Neutrophil (primary cell): ENCODE results near the gene NHEJ1.

Source experiments
- H3K27ac ChIP-seq: fragments of 200-600 bp; sonication (generic); 2 replicates; pipeline ENCODE4 v1.5.1; 2016; ENCODE audit warnings: mild to moderate bottlenecking, moderate library complexity
- H3K27me3 ChIP-seq: fragments of 200-600 bp; sonication (generic); 2 replicates; pipeline ENCODE4 v1.6.0; 2016; ENCODE audit warnings: mild to moderate bottlenecking
- H3K36me3 ChIP-seq: fragments of 200-600 bp; sonication (generic); 2 replicates; pipeline ENCODE4 v1.5.1; 2017
- H3K4me1 ChIP-seq, 2 experiments: fragments of 200-600 bp in 1 of 2; sonication (generic) in 1 of 2; 1 replicate in 1 of 2; 2 replicates in 1 of 2; pipeline versions ENCODE4 v1.5.1 to v1.6.1; 2013 to 2016; ENCODE audit warnings: low read depth in 1 of 2, low read length in 1 of 2, mild to moderate bottlenecking in 1 of 2, moderate library complexity in 1 of 2; ENCODE audit not compliant: control insufficient read depth in 1 of 2, insufficient read depth in 1 of 2
- H3K4me3 ChIP-seq, 2 experiments: fragments of 200-600 bp in 1 of 2; sonication (generic) in 1 of 2; 1 replicate in 1 of 2; 2 replicates in 1 of 2; pipeline ENCODE4 v1.5.1; 2013 to 2016; ENCODE audit warnings: low read depth in 1 of 2, low read length in 1 of 2, mild to moderate bottlenecking in 1 of 2, moderate library complexity in 1 of 2
- H3K9me3 ChIP-seq: fragments of 200-600 bp; sonication (generic); 2 replicates; pipeline ENCODE4 v1.5.1; 2016
- CTCF ChIP-seq: fragments of 200-600 bp; sonication (generic); IDR thresholded peaks from 2 replicates; pipeline ENCODE4 v1.5.1; 2016; ENCODE audit warnings: antibody characterized with exemption

NHEJ1 gene

GRCh38 chr2:219084791-219085190 lies 75.8 kb downstream of the NHEJ1 start:
- peak overlapping the region; percentile 72 for H3K27ac ChIP-seq
- H3K4me1 ChIP-seq = peaks cover 63 to 66% of the 10 kb centered on the region in 2 experiments
- H3K27me3 ChIP-seq = no peaks in the 10 kb centered on the region
- H3K36me3 ChIP-seq = no peaks in the 10 kb centered on the region
- no peak for TF ChIP-seq CTCF
- H3K9me3 ChIP-seq = no peaks in the 10 kb centered on the region
- no peak overlapping the region for H3K4me3 ChIP-seq

GRCh38 chr2:219082332-219082958 lies 78.2 kb downstream of the NHEJ1 start:
- no peak for TF ChIP-seq CTCF
- Histone ChIP-seq H3K4me1 (peaks cover 64 to 71% of the 10 kb centered on the region in 2 experiments), H3K27ac (peak overlapping the region; percentile 63), H3K4me3 (no peak overlapping the region), H3K9me3 (no peaks in the 10 kb centered on the region), H3K36me3 (no peaks in the 10 kb centered on the region), H3K27me3 (no peaks in the 10 kb centered on the region)

GRCh38 chr2:219081701-219082331 lies 78.8 kb downstream of the NHEJ1 start:
- no peaks in the 10 kb centered on the region for H3K27me3 ChIP-seq
- peak overlapping the region; percentile 63 for H3K27ac ChIP-seq
- H3K9me3 ChIP-seq = no peaks in the 10 kb centered on the region
- no peak for TF ChIP-seq CTCF
- no peak overlapping the region for H3K4me3 ChIP-seq
- peaks cover 66 to 73% of the 10 kb centered on the region in 2 experiments for H3K4me1 ChIP-seq
- H3K36me3 ChIP-seq = no peaks in the 10 kb centered on the region

- H3K27ac ChIP-seq = peak overlapping the region; percentile 63
- H3K9me3 ChIP-seq = no peaks in the 10 kb centered on the region
- H3K36me3 ChIP-seq = no peaks in the 10 kb centered on the region
- H3K4me3 ChIP-seq = no peak overlapping the region
- TF ChIP-seq CTCF = no peak
- no peaks in the 10 kb centered on the region for H3K27me3 ChIP-seq
- peaks cover 66 to 73% of the 10 kb centered on the region in 2 experiments for H3K4me1 ChIP-seq
Measured at GRCh38 chr2:219081096-219081495, 79.5 kb downstream of the NHEJ1 start.

- Histone ChIP-seq H3K4me3 (no peak overlapping the region), H3K27ac (no peak overlapping the region), H3K36me3 (no peaks in the 10 kb centered on the region), H3K27me3 (no peaks in the 10 kb centered on the region), H3K9me3 (no peaks in the 10 kb centered on the region), H3K4me1 (peaks cover 55 to 60% of the 10 kb centered on the region in 2 experiments)
- no peak for TF ChIP-seq CTCF
Measured at GRCh38 chr2:219079417-219079816, 81.2 kb downstream of the NHEJ1 start.
